SU-DHL-6 (cell line): ENCODE data around the gene E2F1.

Experiments
- H2AFZ ChIP-seq: fragments of 200-600 bp; sonication (generic); 2 replicates; pipeline ENCODE4 v1.6.1; 2014; ENCODE audit warnings: low read depth, mild to moderate bottlenecking, moderate library complexity, mixed read lengths, antibody characterized with exemption, low read length; ENCODE audit not compliant: severe bottlenecking
- H3F3A ChIP-seq: fragments of 200-600 bp; shearing (Covaris generic); 2 replicates; pipeline ENCODE4 v1.6.0; 2016; ENCODE audit warnings: antibody characterized with exemption, mild to moderate bottlenecking; ENCODE audit not compliant: insufficient read depth
- H3K27ac ChIP-seq: fragments of 200-600 bp; sonication (generic); 2 replicates; pipeline ENCODE4 v1.5.1; 2016; ENCODE audit warnings: low read depth, mild to moderate bottlenecking, low read length, moderate library complexity, mixed read lengths
- H3K27me3 ChIP-seq: fragments of 200-600 bp; sonication (generic), shearing (Covaris generic); 2 replicates; pipeline ENCODE4 v1.6.0; 2014; ENCODE audit warnings: mild to moderate bottlenecking, low read length
- H3K36me3 ChIP-seq: fragments of 200-600 bp; sonication (generic); 2 replicates; pipeline ENCODE4 v1.6.1; 2014; ENCODE audit warnings: mild to moderate bottlenecking, low read length, mixed read lengths
- H3K4me2 ChIP-seq: fragments of 300-600, 200-600 bp; shearing (Covaris generic), sonication (generic); 2 replicates; pipeline ENCODE4 v1.6.0; 2014; ENCODE audit warnings: low read length, low read depth, mild to moderate bottlenecking; ENCODE audit not compliant: poor library complexity, severe bottlenecking
- H3K4me3 ChIP-seq: fragments of 200-600 bp; sonication (generic); 2 replicates; pipeline ENCODE4 v1.5.1; 2014; ENCODE audit warnings: antibody characterized with exemption, low read length, mild to moderate bottlenecking, mixed read lengths; ENCODE audit not compliant: insufficient read depth, poor library complexity, severe bottlenecking
- H3K79me2 ChIP-seq: fragments of 200-600 bp; sonication (generic); 2 replicates; pipeline ENCODE4 v1.6.1; 2014; ENCODE audit warnings: mild to moderate bottlenecking, low read length, moderate library complexity; ENCODE audit not compliant: insufficient read depth
- H3K9ac ChIP-seq: fragments of 200-600 bp; sonication (generic); 2 replicates; pipeline ENCODE4 v1.7.0; 2014; ENCODE audit warnings: mild to moderate bottlenecking, low read length
- H3K9me2 ChIP-seq: fragments of 200-600 bp; sonication (generic); replicated peaks from 2 replicates; pipeline ENCODE4 v1.6.1; 2014; ENCODE audit warnings: low read length; ENCODE audit not compliant: insufficient read depth
- H3K9me3 ChIP-seq: fragments of 200-600 bp; sonication (generic); 2 replicates; pipeline ENCODE4 v1.6.1; 2014; ENCODE audit warnings: low read length, mixed read lengths; ENCODE audit not compliant: insufficient read depth
- H4K20me1 ChIP-seq: fragments of 200-600 bp; sonication (generic); 2 replicates; pipeline ENCODE4 v1.6.1; 2014; ENCODE audit warnings: low read depth, mild to moderate bottlenecking, antibody characterized with exemption, low read length, moderate library complexity, mixed read lengths
- CTCF ChIP-seq: fragments of 200-600 bp; sonication (generic); IDR thresholded peaks from one replicate; pipeline ENCODE4 v1.5.1; 2017; ENCODE audit warnings: antibody characterized with exemption, mild to moderate bottlenecking, low read length, moderate library complexity; ENCODE audit not compliant: insufficient read depth, poor library complexity, severe bottlenecking
- EZH2phosphoT487 ChIP-seq: fragments of 200-600 bp; sonication (generic), shearing (Covaris generic); conservative IDR thresholded peaks from 2 replicates; pipeline ENCODE4 v1.6.1; 2018; ENCODE audit warnings: mild to moderate bottlenecking, antibody characterized with exemption, low read length, moderate library complexity, mixed read lengths

Gene E2F1

GRCh38 chr20:33681728-33682353, 4.3 kb downstream of the E2F1 start:
- Histone ChIP-seq H4K20me1 (no peaks in the 10 kb centered on the region), H3K4me2 (peak overlapping the region; percentile 61), H3K9me2 (no peaks in the 10 kb centered on the region), H3K79me2 (peaks cover 51% of the 10 kb centered on the region), H2AFZ (no peak overlapping the region), H3K36me3 (0 out of 2 replicates have a peak, but pooled peaks cover 10% of the 10 kb centered on the region), H3K9me3 (no peaks in the 10 kb centered on the region), H3K9ac (peak overlapping the region; percentile 52), H3K27me3 (no peaks in the 10 kb centered on the region), H3F3A (peaks cover 63% of the 10 kb centered on the region), H3K4me3 (no peak overlapping the region), H3K27ac (peak overlapping the region; percentile 94)
- TF ChIP-seq CTCF (no peak), EZH2phosphoT487 (no peak)

- Histone ChIP-seq H3K27me3 (no peaks in the 10 kb centered on the region), H3F3A (peaks cover 65% of the 10 kb centered on the region), H2AFZ (no peak overlapping the region), H3K9me3 (no peaks in the 10 kb centered on the region), H3K79me2 (peaks cover 51% of the 10 kb centered on the region), H3K9me2 (no peaks in the 10 kb centered on the region), H3K27ac (peak overlapping the region; percentile 94), H3K4me3 (no peak overlapping the region), H4K20me1 (no peaks in the 10 kb centered on the region), H3K9ac (peak overlapping the region; percentile 52; the same call in 1 of the 2 replicates), H3K4me2 (peak overlapping the region; percentile 61), H3K36me3 (0 out of 2 replicates have a peak, but pooled peaks cover 10% of the 10 kb centered on the region)
- TF ChIP-seq EZH2phosphoT487 (no peak), CTCF (no peak)
These were observed 4.9 kb downstream of the E2F1 start for GRCh38 chr20:33681288-33681687.

- H3K4me2 ChIP-seq = peak overlapping the region; percentile 61
- H3K9me2 ChIP-seq = no peaks in the 10 kb centered on the region
- peaks cover 51% of the 10 kb centered on the region for H3K79me2 ChIP-seq
- peak overlapping the region; percentile 94 for H3K27ac ChIP-seq
- no peak overlapping the region for H3K4me3 ChIP-seq
- H3F3A ChIP-seq = peaks cover 70% of the 10 kb centered on the region
- H3K27me3 ChIP-seq = no peaks in the 10 kb centered on the region
- peak overlapping the region; percentile 52 for H3K9ac ChIP-seq
- H3K36me3 ChIP-seq = 0 out of 2 replicates have a peak, but pooled peaks cover 10% of the 10 kb centered on the region
- no peak overlapping the region for H2AFZ ChIP-seq
- TF ChIP-seq EZH2phosphoT487 (no peak), CTCF (no peak)
- H4K20me1 ChIP-seq = no peaks in the 10 kb centered on the region
- H3K9me3 ChIP-seq = no peaks in the 10 kb centered on the region
These were observed 5.5 kb downstream of the E2F1 start for GRCh38 chr20:33680686-33681085.
